ENCODE data around the gene PPM1D. TPM values are rescaled to one million over a fixed set of nuclear protein-coding genes. Genes with fewer than 3 reads are reported as not detected.
"Not testable (repeated sequence)": the region's sequence is repeated elsewhere in the genome, so short reads cannot be mapped to it uniquely, and the experiment has no call there.

Gene PPM1D
- total RNA-seq, 1 donor from 2014 or later, result 22.3 TPM

- ATAC-seq (no peak), DNase-seq (no peak)
- no peak for TF ChIP-seq CTCF (IDR thresholded peaks at IDR 0.05)
- Histone ChIP-seq H3K36me3 (no peaks in the 10 kb centered on the region), H3K9me3 (no peaks in the 10 kb centered on the region), H3K4me3 (no peak overlapping the region), H3K4me1 (no peaks in the 10 kb centered on the region), H3K27me3 (no peaks in the 10 kb centered on the region), H3K27ac (no peak overlapping the region)
- intact Hi-C loops (cut with DNase I), result no loop called here
Measured at GRCh38 chr17:60585887-60586286, 14.1 kb upstream of the PPM1D start.

GRCh38 chr17:60586288-60586974 is 13.6 kb upstream of the PPM1D start:
- intact Hi-C loops (cut with DNase I), result no loop called here
- ATAC-seq (peak; percentile 66), DNase-seq (no peak)
- Histone ChIP-seq H3K36me3 (no peaks in the 10 kb centered on the region), H3K4me3 (no peak overlapping the region), H3K9me3 (no peaks in the 10 kb centered on the region), H3K27ac (no peak overlapping the region), H3K4me1 (no peaks in the 10 kb centered on the region), H3K27me3 (no peaks in the 10 kb centered on the region)
- TF ChIP-seq CTCF (IDR thresholded peaks at IDR 0.05), result peak; percentile 34

- H3K36me3 ChIP-seq, result no peaks in the 10 kb centered on the region
- H3K27me3 ChIP-seq, result no peaks in the 10 kb centered on the region
- no peaks in the 10 kb centered on the region for H3K9me3 ChIP-seq
- H3K27ac ChIP-seq, result no peak overlapping the region
- no peak overlapping the region for H3K4me3 ChIP-seq
- no peak for TF ChIP-seq CTCF (IDR thresholded peaks at IDR 0.05)
- intact Hi-C loops (cut with DNase I), result no loop called here
- DNase-seq, result no peak
- ATAC-seq, result no peak
- H3K4me1 ChIP-seq, result no peaks in the 10 kb centered on the region
Measured at GRCh38 chr17:60590070-60590469, 9.9 kb upstream of the PPM1D start.

GRCh38 chr17:60592750-60593149 is 7.2 kb upstream of the PPM1D start:
- H3K36me3 ChIP-seq, result no peaks in the 10 kb centered on the region
- DNase-seq, result no peak
- H3K27ac ChIP-seq, result no peak overlapping the region
- TF ChIP-seq CTCF (IDR thresholded peaks at IDR 0.05), result no peak
- no peaks in the 10 kb centered on the region for H3K4me1 ChIP-seq
- intact Hi-C loops (cut with DNase I), result no loop called here
- ATAC-seq, result no peak
- no peaks in the 10 kb centered on the region for H3K9me3 ChIP-seq
- H3K4me3 ChIP-seq, result no peak overlapping the region
- no peaks in the 10 kb centered on the region for H3K27me3 ChIP-seq

GRCh38 chr17:60593441-60594036 is 6.5 kb upstream of the PPM1D start:
- intact Hi-C loops (cut with DNase I); ATAC-seq; DNase-seq: not testable (repeated sequence)

GRCh38 chr17:60594170-60594569 is 5.8 kb upstream of the PPM1D start:
- H3K9me3 ChIP-seq; H3K27ac ChIP-seq; H3K4me1 ChIP-seq; H3K36me3 ChIP-seq; ATAC-seq; DNase-seq; H3K27me3 ChIP-seq; H3K4me3 ChIP-seq; intact Hi-C loops (cut with DNase I): not testable (repeated sequence)

More at GRCh38 chr17:60593441-60594036, 6.5 kb upstream of the PPM1D start:
- H3K27ac ChIP-seq, H3K9me3 ChIP-seq, H3K27me3 ChIP-seq, H3K36me3 ChIP-seq, H3K4me1 ChIP-seq, H3K4me3 ChIP-seq: not testable (repeated sequence)

Data from upper lobe of right lung (tissue), 1 donor.